SK-N-SH (cell line): Measurements from ENCODE around the gene ALPG. TPM values are rescaled to one million over a fixed set of nuclear protein-coding genes. Genes with fewer than 3 reads are reported as not detected.
"Not testable (repeated sequence)": the region's sequence is repeated elsewhere in the genome, so short reads cannot be mapped to it uniquely, and the experiment has no call there.

ENCODE experiments used
- CTCF ChIA-PET: fragments of 300-600, 350-600 bp; formaldehyde crosslinking; extraction: SDS; loops from one replicate; lab custom pipeline; 2021; lab: Yijun Ruan, JAX
- POLR2A ChIA-PET: fragments of 350-600 bp; sonication (Branson Sonifier 250); formaldehyde crosslinking; extraction: SDS; loops from one replicate; lab custom pipeline; 2020; ENCODE audit warnings: antibody characterized with exemption, inconsistent platforms; lab: Yijun Ruan, JAX
- DNase-seq: peaks from one replicate; pipeline ENCODE4 v3.0.0; 2012
- H2AFZ ChIP-seq: fragments of 200-600 bp; sonication (generic); 2 replicates; pipeline ENCODE4 v1.8.1; 2016; ENCODE audit warnings: antibody characterized with exemption, mild to moderate bottlenecking, low read depth
- H3F3A ChIP-seq: fragments of 200-600 bp; sonication (generic); replicated peaks from 2 replicates; pipeline ENCODE3; 2016; ENCODE audit warnings: antibody characterized with exemption, mild to moderate bottlenecking; ENCODE audit not compliant: insufficient read depth
- H3K27ac ChIP-seq, 2 experiments: fragments of 200-500 bp in 1 of 2; fragments of 200-600 bp in 1 of 2; sonication (Bioruptor generic) in 1 of 2; sonication (generic), shearing (Covaris generic) in 1 of 2; 2 replicates each; pipeline versions ENCODE4 v1.5.1 to v1.6.1; 2014 to 2016; ENCODE audit warnings: low read depth in 2 of 2, inconsistent platforms in 1 of 2, low read length in 1 of 2, mild to moderate bottlenecking in 1 of 2, mixed read lengths in 1 of 2
- H3K27me3 ChIP-seq: fragments of 200-600 bp; sonication (generic), shearing (Covaris generic); 2 replicates; pipeline ENCODE4 v1.6.1; 2016; ENCODE audit warnings: mixed run types; ENCODE audit not compliant: insufficient read depth
- H3K36me3 ChIP-seq, 2 experiments: fragments of 200-500 bp in 1 of 2; fragments of 200-600 bp in 1 of 2; sonication (Bioruptor generic) in 1 of 2; sonication (generic) in 1 of 2; replicated peaks in 1 of 2; 2 replicates each; pipeline versions ENCODE3 to v1.5.1; 2014 to 2016; ENCODE audit warnings: low read length in 1 of 2, mild to moderate bottlenecking in 1 of 2; ENCODE audit not compliant: insufficient read depth in 2 of 2, control insufficient read depth in 1 of 2
- H3K4me1 ChIP-seq, 2 experiments: fragments of 200-500 bp in 1 of 2; fragments of 200-600 bp in 1 of 2; sonication (Bioruptor generic) in 1 of 2; sonication (generic), shearing (Covaris generic) in 1 of 2; 2 replicates each; pipeline versions ENCODE4 v1.5.1 to v1.6.1; 2014 to 2016; ENCODE audit warnings: low read depth in 1 of 2, low read length in 1 of 2, mixed run types in 1 of 2; ENCODE audit not compliant: insufficient read depth in 2 of 2, control insufficient read depth in 1 of 2
- H3K4me2 ChIP-seq: fragments of 200-600 bp; sonication (generic), shearing (Covaris generic); 2 replicates; pipeline ENCODE4 v1.6.1; 2017; ENCODE audit warnings: mixed run types
- H3K4me3 ChIP-seq, 2 experiments: fragments of 200-500 bp in 1 of 2; fragments of 200-600 bp in 1 of 2; sonication (Bioruptor generic) in 1 of 2; sonication (generic), shearing (Covaris generic) in 1 of 2; 2 replicates each; pipeline versions ENCODE4 v1.5.1 to v1.8.1; 2014 to 2016; ENCODE audit warnings: low read depth in 2 of 2, inconsistent platforms in 1 of 2, low read length in 1 of 2, mild to moderate bottlenecking in 1 of 2, mixed read lengths in 1 of 2, moderate library complexity in 1 of 2
- H3K79me2 ChIP-seq: fragments of 200-600 bp; sonication (generic); 2 replicates; pipeline ENCODE4 v1.8.1; 2017; ENCODE audit warnings: mild to moderate bottlenecking; ENCODE audit not compliant: insufficient read depth
- H3K9ac ChIP-seq: fragments of 200-600 bp; sonication (generic); 2 replicates; pipeline ENCODE4 v1.6.1; 2017; ENCODE audit warnings: mixed run types
- H3K9me2 ChIP-seq: fragments of 200-600 bp; sonication (generic); 2 replicates; pipeline ENCODE4 v1.6.1; 2017; ENCODE audit warnings: mixed run types
- H3K9me3 ChIP-seq: fragments of 200-600 bp; sonication (generic); 2 replicates; pipeline ENCODE4 v1.6.1; 2017; ENCODE audit warnings: mixed run types, mild to moderate bottlenecking, moderate library complexity
- H4K20me1 ChIP-seq: fragments of 200-600 bp; sonication (generic); 2 replicates; pipeline ENCODE4 v1.6.1; 2017; ENCODE audit warnings: mild to moderate bottlenecking, mixed run types; ENCODE audit not compliant: insufficient read depth
- CHD2 ChIP-seq: fragments of 150-350 bp; IDR thresholded peaks from 2 replicates; pipeline ENCODE4 v1.6.1; 2018; ENCODE audit warnings: low read length; ENCODE audit not compliant: partially characterized antibody
- ELF1 ChIP-seq: IDR thresholded peaks from 2 replicates; pipeline ENCODE4 v1.4.0; 2012
- EZH2phosphoT487 ChIP-seq: fragments of 200-600 bp; sonication (generic); IDR thresholded peaks from 2 replicates; pipeline ENCODE4 v1.6.1; 2017; ENCODE audit warnings: low read depth, mixed run types, mild to moderate bottlenecking, antibody characterized with exemption, moderate library complexity, borderline replicate concordance
- FOXJ3 ChIP-seq: sonication (generic); formaldehyde crosslinking; IDR thresholded peaks from 2 replicates; pipeline ENCODE4 v1.5.1; 2020; ENCODE audit warnings: mild to moderate bottlenecking, missing genetic modification reagents
- JUND ChIP-seq: IDR thresholded peaks from 2 replicates; pipeline ENCODE4 v1.4.0; 2012
- MXI1 ChIP-seq: IDR thresholded peaks from 2 replicates; pipeline ENCODE4 v1.6.1; 2012; ENCODE audit warnings: mild to moderate bottlenecking, low read depth, low read length, improper control_type of control experiment
- NRF1 ChIP-seq: IDR thresholded peaks from 2 replicates; pipeline ENCODE4 v1.6.1; 2012; ENCODE audit warnings: low read depth, mild to moderate bottlenecking, low read length
- RCOR1 ChIP-seq: fragments of 150-350 bp; IDR thresholded peaks from 2 replicates; pipeline ENCODE4 v1.6.1; 2017; ENCODE audit warnings: antibody characterized with exemption, low read length
- RFX5 ChIP-seq: IDR thresholded peaks from 2 replicates; pipeline ENCODE4 v1.6.1; 2012; ENCODE audit warnings: mild to moderate bottlenecking, improper control_type of control experiment, low read length
- TCF12 ChIP-seq: IDR thresholded peaks from 2 replicates; pipeline ENCODE4 v1.4.0; 2012
- WGBS: methylation state at CpG from one replicate; pipeline ENCODE4 v1.1.6; 2017; ENCODE audit warnings: low lambda C conversion rate; 5-methylcytosine and 5-hydroxymethylcytosine counted together
- polyA plus RNA-seq, 3 experiments: library from polyadenylated mRNA; depleted of rRNA; stranded (reverse); fragments of >200 nt; gene quantifications; 2 replicates each; pipeline ENCODE4 v1.2.3, GENCODE V29; 2012
- TF ChIP-seq, protein P1 (sequence below): fragments of 150-350 bp; IDR thresholded peaks from 2 replicates; pipeline ENCODE4 v1.6.1; 2017; ENCODE audit warnings: antibody characterized with exemption, low read length, low read depth, borderline replicate concordance
- TF ChIP-seq, protein P2 (sequence below): IDR thresholded peaks from 2 replicates; pipeline ENCODE4 v1.4.0; 2012; ENCODE audit warnings: low read depth, borderline replicate concordance

Gene ALPG
- polyA plus RNA-seq, 1 of the 3 experiments (the other 2 are of a cell fraction): not detected

DNA sequence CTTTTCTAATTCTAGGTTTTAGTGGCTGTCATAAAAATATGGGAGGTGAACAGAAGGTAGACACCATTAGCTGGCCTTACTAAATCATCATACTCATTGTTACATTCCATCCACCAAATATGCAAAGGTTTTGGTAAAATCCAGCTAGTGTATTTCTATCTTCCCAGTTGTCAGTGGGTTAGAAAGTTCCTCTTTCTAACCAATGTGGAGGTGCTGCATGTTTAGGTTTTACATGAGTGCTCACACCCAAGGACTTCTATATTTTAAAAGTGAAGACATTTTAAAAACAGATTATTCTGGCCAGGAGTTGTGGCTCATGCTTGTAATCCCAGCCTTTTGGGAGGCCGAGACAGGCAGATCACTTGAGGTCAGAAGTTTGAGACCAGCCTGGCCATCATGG lies 22.2 kb upstream of the ALPG start:
- no peaks in the 10 kb centered on the region; a peak in 1 of 4 replicates for H3K4me1 ChIP-seq
- no peaks in the 10 kb centered on the region for H4K20me1 ChIP-seq
- CTCF ChIA-PET: interaction anchor here (1.3 kb wide), 1 partner anchor 478 kb away, joined by 3 read pairs; no protein-coding TSS in a partner anchor
- H2AFZ ChIP-seq: no peak overlapping the region
- no peaks in the 10 kb centered on the region for H3F3A ChIP-seq
- no peak overlapping the region for H3K4me2 ChIP-seq
- H3K79me2 ChIP-seq: no peaks in the 10 kb centered on the region
- no peak for DNase-seq
- 13% methylated on average over 1 of the region's 1 CpG for WGBS
- H3K4me3 ChIP-seq: no peak overlapping the region
- no peaks in the 10 kb centered on the region for H3K36me3 ChIP-seq
- no peak for TF ChIP-seq RFX5
- no peak for TF ChIP-seq EZH2phosphoT487
- no peak for TF ChIP-seq TCF12
- no peak for TF ChIP-seq NRF1
- TF ChIP-seq ELF1: no peak
- TF ChIP-seq FOXJ3 (CRISPR knock-in tag): no peak
- TF ChIP-seq CHD2: no peak
- no peak for TF ChIP-seq RCOR1
- no peak for TF ChIP-seq JUND
- TF ChIP-seq, protein P1, sequence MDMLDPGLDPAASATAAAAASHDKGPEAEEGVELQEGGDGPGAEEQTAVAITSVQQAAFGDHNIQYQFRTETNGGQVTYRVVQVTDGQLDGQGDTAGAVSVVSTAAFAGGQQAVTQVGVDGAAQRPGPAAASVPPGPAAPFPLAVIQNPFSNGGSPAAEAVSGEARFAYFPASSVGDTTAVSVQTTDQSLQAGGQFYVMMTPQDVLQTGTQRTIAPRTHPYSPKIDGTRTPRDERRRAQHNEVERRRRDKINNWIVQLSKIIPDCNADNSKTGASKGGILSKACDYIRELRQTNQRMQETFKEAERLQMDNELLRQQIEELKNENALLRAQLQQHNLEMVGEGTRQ: no peak
- TF ChIP-seq, protein P2, sequence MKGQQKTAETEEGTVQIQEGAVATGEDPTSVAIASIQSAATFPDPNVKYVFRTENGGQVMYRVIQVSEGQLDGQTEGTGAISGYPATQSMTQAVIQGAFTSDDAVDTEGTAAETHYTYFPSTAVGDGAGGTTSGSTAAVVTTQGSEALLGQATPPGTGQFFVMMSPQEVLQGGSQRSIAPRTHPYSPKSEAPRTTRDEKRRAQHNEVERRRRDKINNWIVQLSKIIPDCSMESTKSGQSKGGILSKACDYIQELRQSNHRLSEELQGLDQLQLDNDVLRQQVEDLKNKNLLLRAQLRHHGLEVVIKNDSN: no peak
- no peak for TF ChIP-seq MXI1
- no peak overlapping the region for H3K27ac ChIP-seq
- POLR2A ChIA-PET: no interaction called here
- H3K9ac ChIP-seq: no peak overlapping the region
- peaks cover 66% of the 10 kb centered on the region for H3K27me3 ChIP-seq
- H3K9me3 ChIP-seq: no peaks in the 10 kb centered on the region
- no peaks in the 10 kb centered on the region for H3K9me2 ChIP-seq

DNA sequence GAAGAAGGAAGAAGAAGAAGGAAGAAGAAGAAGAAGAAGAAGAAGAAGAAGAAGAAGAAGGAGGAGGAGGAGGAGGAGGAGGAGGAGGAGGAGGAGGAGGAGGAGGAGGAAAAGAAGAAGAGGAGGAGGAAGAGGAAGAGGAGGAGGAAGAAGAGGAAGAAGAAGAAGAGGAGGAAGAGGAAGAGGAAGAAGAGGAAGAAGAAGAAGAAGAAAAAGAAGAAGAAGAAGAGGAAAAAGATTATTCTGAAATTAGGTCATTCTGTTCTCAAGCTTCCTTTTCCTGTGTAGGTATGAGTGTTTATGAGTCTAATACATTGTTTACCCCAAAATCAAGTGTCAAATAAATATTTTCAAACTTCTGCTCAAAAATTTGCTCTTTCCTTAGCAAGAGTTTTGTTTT lies 21.6 kb upstream of the ALPG start:
- H2AFZ ChIP-seq, H4K20me1 ChIP-seq, H3K27ac ChIP-seq, DNase-seq, H3K36me3 ChIP-seq, H3F3A ChIP-seq, H3K79me2 ChIP-seq, POLR2A ChIA-PET, H3K9me3 ChIP-seq, H3K4me3 ChIP-seq, H3K4me2 ChIP-seq, H3K9ac ChIP-seq, H3K4me1 ChIP-seq, H3K9me2 ChIP-seq: not testable (repeated sequence)
- CTCF ChIA-PET: interaction anchor here (0.9 to 1.3 kb wide), 4 partner anchors 10 to 479 kb away, joined by 3 to 5 read pairs (median 3); partner anchors contain the start of gene NPPC
- peaks cover 67% of the 10 kb centered on the region for H3K27me3 ChIP-seq
